Testis (tissue), 2 donors: ENCODE results near the gene BRS3.

ENCODE experiments used
- CTCF ChIP-seq, 3 experiments: fragments of 450-650 bp in 2 of 3; fragments of 200-600 bp in 1 of 3; sonication (generic) in 1 of 3; IDR thresholded peaks; one replicate each; pipeline ENCODE4 v1.5.1; 2016 to 2019; ENCODE audit warnings: antibody characterized with exemption in 3 of 3, mild to moderate bottlenecking in 2 of 3, moderate library complexity in 1 of 3
- POLR2A ChIP-seq: fragments of 450-650 bp; IDR thresholded peaks from one replicate; pipeline ENCODE4 v1.6.1; 2017; ENCODE audit warnings: antibody characterized with exemption, mild to moderate bottlenecking, moderate library complexity

DNA sequence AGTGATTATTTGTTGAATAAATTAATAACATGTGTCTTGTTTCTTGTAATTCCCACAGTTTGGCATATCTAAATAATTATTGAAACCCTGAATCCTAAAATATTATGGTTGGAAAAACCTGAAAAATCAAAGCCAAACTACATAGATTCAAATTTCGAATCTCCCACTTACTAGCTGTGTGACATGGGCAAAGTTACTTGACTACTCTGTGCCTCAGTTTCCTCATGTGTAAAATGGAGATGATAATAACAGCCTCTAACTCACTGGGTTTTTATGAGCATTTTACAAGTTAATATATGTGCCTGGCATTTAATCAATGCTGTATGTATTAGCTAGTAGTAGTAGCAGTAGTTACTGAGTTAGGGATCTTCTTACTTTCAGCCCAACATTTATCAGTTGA lies 34.6 kb upstream of the BRS3 start:
- no peak for TF ChIP-seq CTCF (IDR thresholded peaks at IDR 0.05)
- no peak for TF ChIP-seq POLR2A
